Ovary (tissue), 9 donors: ENCODE measurements around the gene WDFY4. TPM values are rescaled to one million over a fixed set of nuclear protein-coding genes. Genes with fewer than 3 reads are reported as not detected.
A peak's percentile ranks its signal among the peaks of the same experiment; 100 is the strongest.

Experiments used
- DNase-seq, 5 donors: peaks; one replicate each; pipeline ENCODE4 v3.0.0-alpha.2; 2019 to 2020
- H3K27ac ChIP-seq, 2 donors: fragments of 200-600 bp; one replicate each; pipeline versions ENCODE4 v1.5.1 to v1.8.0; 2019 to 2022
- H3K27me3 ChIP-seq: fragments of 200-600 bp; one replicate; pipeline ENCODE4 v1.8.0; 2022
- H3K36me3 ChIP-seq: fragments of 200-600 bp; sonication (generic); one replicate; pipeline ENCODE4 v1.5.1; 2019
- H3K4me1 ChIP-seq: one replicate; pipeline ENCODE4 v1.8.1; 2013; ENCODE audit warnings: mild to moderate bottlenecking, moderate library complexity; ENCODE audit not compliant: insufficient read depth
- H3K4me3 ChIP-seq: fragments of 200-600 bp; sonication (generic); one replicate; pipeline ENCODE4 v1.5.1; 2017
- H3K9me3 ChIP-seq, 2 donors: fragments of 200-600 bp in 1 of 2; sonication (generic) in 1 of 2; one replicate each; pipeline versions ENCODE4 v1.5.1 to v1.8.1; 2013 to 2019; ENCODE audit warnings: mild to moderate bottlenecking in 1 of 2, moderate library complexity in 1 of 2
- EP300 ChIP-seq: sonication (generic); formaldehyde crosslinking; IDR thresholded peaks from one replicate; pipeline ENCODE4 v1.6.1; 2017; ENCODE audit warnings: antibody characterized with exemption
- POLR2A ChIP-seq: fragments of 450-650 bp; IDR thresholded peaks from one replicate; pipeline ENCODE4 v1.6.1; 2017; ENCODE audit warnings: antibody characterized with exemption, mild to moderate bottlenecking, moderate library complexity
- WGBS, 3 donors: extraction: QIAGEN DNeasy Blood & Tissue Kit in 1 of 3; methylation state at CpG; one replicate each; pipeline versions ENCODE4 v1.1.5 to v1.1.7; 2013 to 2017; 5-methylcytosine and 5-hydroxymethylcytosine counted together
- intact Hi-C, 4 donors: fragments of 100-400 bp; cut with DNase I; formaldehyde crosslinking; loops; one replicate each; pipeline versions ENCODE4 v1.11.0 to v1.15.1; 2022 to 2023
- polyA plus RNA-seq, 2 donors: library from polyadenylated mRNA; stranded (reverse); fragments of 200-250 nt in 1 of 2; fragments of 350-450 nt in 1 of 2; fragmentation: Illumina TruSeq in 1 of 2; extraction: RNeasy Lipid Tissue Mini Kit (QIAGEN cat#74804) in 1 of 2; gene quantifications; one replicate each; pipeline ENCODE4 v1.2.3, GENCODE V29; 2013 to 2014
- total RNA-seq, 7 donors: library from RNA; depleted of rRNA in 2 of 7; stranded (reverse); fragments of >200 nt in 2 of 7; fragmentation: NEBNext Ultra II Directional in 3 of 7; extraction: Animal tissue kit (Norgen Biotek cat#: 25700) in 3 of 7; gene quantifications; one replicate each; pipeline versions ENCODE4 v1.1.0 to v1.2.4, GENCODE V29; 2016 to 2023
- TF ChIP-seq, protein P1 (sequence below), 3 donors: fragments of 450-650 bp in 2 of 3; fragments of 200-600 bp in 1 of 3; IDR thresholded peaks; one replicate each; pipeline versions ENCODE4 v1.5.1 to v1.8.0; 2016 to 2022; ENCODE audit warnings: antibody characterized with exemption in 3 of 3, mild to moderate bottlenecking in 1 of 3
- donor health status: DM: no; HTN: no; CAD: no; lungs with moderate emphysema.
- donor health status: DM: no; HTN: no; CAD: no.
- donor health status: Bipolar disorder and iron deficiency.
- donor health status: DM: yes; HTN: yes; CAD: no.
- donor health status: DM: no; HTN: no; CAD: no.
- donor health status: DM: yes; HTN: yes; CAD: no.

The WDFY4 gene
- total and polyA plus RNA-seq, 9 donors = 0.54 to 4.2 (median 1.7) TPM

DNA sequence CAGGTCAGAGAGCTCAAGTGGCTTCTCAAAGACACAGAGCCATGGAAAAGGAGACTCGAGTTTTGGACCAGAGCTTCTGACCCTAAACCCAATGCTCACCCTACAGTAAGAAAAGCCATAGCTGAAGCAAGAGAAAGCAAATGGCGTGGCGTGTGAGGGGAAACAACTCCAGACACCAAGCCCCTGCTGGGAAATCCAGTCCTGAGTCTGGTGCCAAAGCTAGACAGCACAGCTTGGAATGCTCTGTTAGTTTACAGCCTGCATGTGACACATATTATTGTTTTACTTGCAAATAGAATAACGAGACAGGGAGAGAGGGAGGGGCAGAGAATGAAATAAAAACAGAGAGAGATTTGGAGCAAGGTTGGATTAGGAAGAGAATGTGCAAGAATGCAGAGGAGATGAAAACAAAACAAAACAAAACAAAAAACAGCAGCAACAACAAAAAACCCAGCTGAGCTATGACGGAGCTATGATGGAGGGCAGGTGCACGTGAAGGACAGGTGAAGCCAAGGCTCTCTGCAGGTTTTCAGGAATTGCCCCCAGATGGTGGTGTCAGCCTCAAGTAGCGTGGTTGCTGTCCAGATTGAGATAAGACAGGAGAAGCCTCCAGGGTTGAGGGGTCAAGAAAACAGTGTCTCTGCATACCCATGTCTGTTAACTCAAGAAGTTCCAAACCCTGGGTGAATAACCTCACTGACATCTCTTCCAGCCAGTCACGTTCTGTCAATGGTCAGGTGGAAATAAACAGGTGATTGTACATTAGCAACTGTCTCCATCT, 324.7 kb downstream of the WDFY4 start:
- no peak overlapping the region for H3K27ac ChIP-seq
- H3K36me3 ChIP-seq = no peaks in the 10 kb centered on the region
- peaks cover 38% of the 10 kb centered on the region for H3K4me1 ChIP-seq
- intact Hi-C loops = loop anchor here in 1 of 4 donors (5.0 kb wide), 1 partner anchor 73 kb away; no protein-coding TSS in a partner anchor
- H3K9me3 ChIP-seq = no peaks in the 10 kb centered on the region
- no peak overlapping the region for H3K4me3 ChIP-seq
- no peak for DNase-seq
- TF ChIP-seq EP300 (no peak), POLR2A (no peak)
- TF ChIP-seq, protein P1, sequence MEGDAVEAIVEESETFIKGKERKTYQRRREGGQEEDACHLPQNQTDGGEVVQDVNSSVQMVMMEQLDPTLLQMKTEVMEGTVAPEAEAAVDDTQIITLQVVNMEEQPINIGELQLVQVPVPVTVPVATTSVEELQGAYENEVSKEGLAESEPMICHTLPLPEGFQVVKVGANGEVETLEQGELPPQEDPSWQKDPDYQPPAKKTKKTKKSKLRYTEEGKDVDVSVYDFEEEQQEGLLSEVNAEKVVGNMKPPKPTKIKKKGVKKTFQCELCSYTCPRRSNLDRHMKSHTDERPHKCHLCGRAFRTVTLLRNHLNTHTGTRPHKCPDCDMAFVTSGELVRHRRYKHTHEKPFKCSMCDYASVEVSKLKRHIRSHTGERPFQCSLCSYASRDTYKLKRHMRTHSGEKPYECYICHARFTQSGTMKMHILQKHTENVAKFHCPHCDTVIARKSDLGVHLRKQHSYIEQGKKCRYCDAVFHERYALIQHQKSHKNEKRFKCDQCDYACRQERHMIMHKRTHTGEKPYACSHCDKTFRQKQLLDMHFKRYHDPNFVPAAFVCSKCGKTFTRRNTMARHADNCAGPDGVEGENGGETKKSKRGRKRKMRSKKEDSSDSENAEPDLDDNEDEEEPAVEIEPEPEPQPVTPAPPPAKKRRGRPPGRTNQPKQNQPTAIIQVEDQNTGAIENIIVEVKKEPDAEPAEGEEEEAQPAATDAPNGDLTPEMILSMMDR (IDR thresholded peaks at IDR 0.05) = no peak
- WGBS, 3 donors = 18 to 27% (median 25%) methylated on average over 8 of the region's 8 CpGs
- H3K27me3 ChIP-seq = no peaks in the 10 kb centered on the region

DNA sequence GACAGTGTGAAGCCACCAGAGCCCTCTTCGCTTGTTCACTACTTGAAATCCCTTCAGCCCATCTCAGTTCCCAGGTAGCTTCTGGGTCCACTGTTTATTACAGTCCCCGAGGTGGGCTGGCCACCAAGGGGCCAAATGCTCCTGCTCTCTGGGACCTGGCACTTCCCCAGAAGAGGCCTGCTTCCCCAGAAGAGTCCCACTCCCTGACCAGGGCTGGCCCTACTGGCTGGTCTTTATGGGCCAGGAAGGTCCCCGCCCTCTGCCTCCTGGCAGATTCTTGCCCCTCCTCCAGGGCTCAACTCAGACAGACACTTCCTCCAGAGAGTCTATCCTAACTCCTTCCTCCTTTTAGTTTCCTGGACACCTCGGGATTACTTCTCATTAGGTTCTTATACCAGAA, 325.6 kb downstream of the WDFY4 start:
- no peak for DNase-seq
- intact Hi-C loops = loop anchor here in 2 of 4 donors (5.0 to 10.0 kb wide), 2 partner anchors 67 to 105 kb away; partner anchors contain the start of gene VSTM4 (in 1 of the 2)
- TF ChIP-seq POLR2A (no peak), EP300 (no peak)
- TF ChIP-seq, protein P1 (IDR thresholded peaks at IDR 0.05) = no peak
- Histone ChIP-seq H3K4me3 (no peak overlapping the region), H3K27ac (peak overlapping the region in 1 of 2 donors; percentile 10), H3K9me3 (no peaks in the 10 kb centered on the region), H3K4me1 (peaks cover 38% of the 10 kb centered on the region), H3K27me3 (no peaks in the 10 kb centered on the region), H3K36me3 (no peaks in the 10 kb centered on the region)
- WGBS, 3 donors = 69 to 72% (median 70%) methylated on average over 4 of the region's 4 CpGs

DNA sequence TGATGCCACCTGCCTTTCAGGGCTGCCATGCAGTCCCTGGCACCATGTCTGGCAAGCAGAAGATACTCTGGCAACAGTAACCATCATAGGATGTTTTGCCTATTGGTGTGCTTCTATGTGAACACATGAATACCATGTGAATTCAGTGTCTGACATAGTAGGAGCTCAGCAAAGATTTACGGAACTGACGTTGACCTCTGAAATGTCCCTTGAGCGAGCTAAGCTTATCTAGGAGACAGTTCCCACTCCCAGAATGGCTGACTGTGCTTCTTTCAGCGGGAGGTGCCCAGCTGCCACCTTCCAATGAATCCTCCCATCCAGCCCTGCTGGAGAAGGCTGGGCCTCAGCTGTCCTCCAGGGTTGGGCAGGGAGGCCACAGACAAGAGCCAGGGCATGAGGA, 326.2 kb downstream of the WDFY4 start:
- Histone ChIP-seq H3K27ac (no peak overlapping the region), H3K36me3 (no peaks in the 10 kb centered on the region), H3K4me3 (no peak overlapping the region), H3K27me3 (no peaks in the 10 kb centered on the region), H3K4me1 (peaks cover 38% of the 10 kb centered on the region), H3K9me3 (no peaks in the 10 kb centered on the region)
- DNase-seq = no peak
- WGBS, 3 donors = 43 to 59% (median 44%) methylated on average over 4 of the region's 4 CpGs
- no peak for TF ChIP-seq EP300
- no peak for TF ChIP-seq POLR2A
- TF ChIP-seq, protein P1 (IDR thresholded peaks at IDR 0.05) = no peak
- intact Hi-C loops = loop anchor here in 2 of 4 donors (5.0 to 10.0 kb wide), 2 partner anchors 66 to 104 kb away; partner anchors contain the start of gene VSTM4 (in 1 of the 2)

DNA sequence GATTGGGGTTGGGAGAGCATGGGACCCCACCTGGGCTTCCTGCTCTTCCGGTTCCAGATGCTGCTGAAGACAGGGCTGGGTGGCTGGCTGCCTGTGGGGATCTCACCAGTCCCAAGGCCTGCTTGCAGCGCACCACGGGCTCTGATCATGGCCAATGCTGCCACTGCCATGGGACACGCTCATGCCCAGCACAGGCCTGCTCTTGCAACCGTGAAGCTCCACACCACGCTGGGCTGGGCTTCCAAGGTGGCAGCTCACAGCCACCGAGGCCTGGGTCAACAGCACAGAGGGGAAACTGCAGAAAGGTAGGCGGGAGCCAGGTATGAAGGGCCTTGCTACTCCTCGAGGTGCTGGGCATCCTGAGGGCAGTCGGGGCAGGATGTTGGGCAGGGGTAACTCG, 327.1 kb downstream of the WDFY4 start:
- no peak for DNase-seq
- Histone ChIP-seq H3K4me3 (no peak overlapping the region), H3K27ac (no peak overlapping the region), H3K4me1 (peaks cover 38% of the 10 kb centered on the region), H3K36me3 (no peaks in the 10 kb centered on the region), H3K9me3 (no peaks in the 10 kb centered on the region), H3K27me3 (no peaks in the 10 kb centered on the region)
- TF ChIP-seq EP300 = no peak
- TF ChIP-seq, protein P1 (IDR thresholded peaks at IDR 0.05) = no peak
- intact Hi-C loops = loop anchor here in 2 of 4 donors (5.0 to 10.0 kb wide), 2 partner anchors 66 to 103 kb away; partner anchors contain the start of gene VSTM4 (in 1 of the 2)
- WGBS, 3 donors = 91 to 95% (median 91%) methylated on average over 11 of the region's 11 CpGs
